Fibroblast of lung (primary cell): ENCODE data around the gene PPP1R2C. TPM values are rescaled to one million over a fixed set of nuclear protein-coding genes. Genes with fewer than 3 reads are reported as not detected.

ENCODE experiments used
- DNase-seq, 2 donors: peaks; one replicate each; pipeline versions ENCODE4 v3.0.0 to v3.0.0-alpha.2; 2010; ENCODE audit warnings: low read depth in 2 of 2
- H2AFZ ChIP-seq: 2 replicates; pipeline ENCODE4 v1.5.1; 2012; ENCODE audit warnings: low read length, control low read depth, inconsistent platforms
- H3K27ac ChIP-seq: 2 replicates; pipeline ENCODE4 v1.5.1; 2011; ENCODE audit warnings: low read length, control low read depth; ENCODE audit not compliant: insufficient read depth
- H3K27me3 ChIP-seq: 2 replicates; pipeline ENCODE4 v1.5.1; 2011; ENCODE audit warnings: mild to moderate bottlenecking, low read length; ENCODE audit not compliant: control insufficient read depth, insufficient read depth
- H3K36me3 ChIP-seq: 2 replicates; pipeline ENCODE4 v1.5.1; 2011; ENCODE audit warnings: low read length; ENCODE audit not compliant: control insufficient read depth, insufficient read depth
- H3K4me1 ChIP-seq: 2 replicates; pipeline ENCODE4 v1.5.1; 2011; ENCODE audit warnings: low read length; ENCODE audit not compliant: control insufficient read depth, insufficient read depth; ENCODE audit errors: extremely low read depth
- H3K4me2 ChIP-seq: 2 replicates; pipeline ENCODE4 v1.5.1; 2011; ENCODE audit warnings: low read length, control low read depth; ENCODE audit not compliant: insufficient read depth; ENCODE audit errors: extremely low read depth
- H3K4me3 ChIP-seq, 4 experiments: fragments of 200-600 bp in 1 of 4; sonication (generic) in 1 of 4; replicated peaks in 1 of 4; 2 replicates each; pipeline ENCODE4 v1.5.1; 2011 to 2016; ENCODE audit warnings: low read length in 4 of 4, low read depth in 3 of 4, mild to moderate bottlenecking in 3 of 4, control low read depth in 2 of 4, inconsistent platforms in 1 of 4, mixed read lengths in 1 of 4; ENCODE audit not compliant: insufficient read depth in 1 of 4; ENCODE audit errors: control extremely low read depth in 1 of 4
- H3K79me2 ChIP-seq: 2 replicates; pipeline ENCODE4 v1.5.1; 2012; ENCODE audit warnings: mild to moderate bottlenecking, low read length, inconsistent platforms; ENCODE audit not compliant: control insufficient read depth, insufficient read depth
- H3K9ac ChIP-seq: 2 replicates; pipeline ENCODE4 v1.5.1; 2011; ENCODE audit warnings: mild to moderate bottlenecking, low read length, control low read depth; ENCODE audit not compliant: insufficient read depth
- H3K9me3 ChIP-seq: 2 replicates; pipeline ENCODE4 v1.5.1; 2012; ENCODE audit warnings: low read depth, low read length; ENCODE audit not compliant: control insufficient read depth, insufficient read depth
- H4K20me1 ChIP-seq: 2 replicates; pipeline ENCODE4 v1.5.1; 2011; ENCODE audit warnings: low read length; ENCODE audit not compliant: control insufficient read depth, insufficient read depth; ENCODE audit errors: extremely low read depth
- CTCF ChIP-seq, 2 donors: IDR thresholded peaks in 1 of 2; conservative IDR thresholded peaks in 1 of 2; 1 replicate in 1 of 2; 2 replicates in 1 of 2; pipeline ENCODE4 v1.5.1; 2011 to 2012; ENCODE audit warnings: low read length in 2 of 2, control low read depth in 1 of 2, inconsistent platforms in 1 of 2, low read depth in 1 of 2, mild to moderate bottlenecking in 1 of 2
- EZH2 ChIP-seq: IDR thresholded peaks from 2 replicates; pipeline ENCODE4 v1.5.1; 2012; ENCODE audit warnings: low read length, control low read depth, mild to moderate bottlenecking; ENCODE audit errors: missing control alignments
- polyA plus RNA-seq, 2 donors: library from polyadenylated mRNA; depleted of rRNA in 1 of 2; stranded (reverse) in 1 of 2; unstranded in 1 of 2; fragments of >200 nt; gene quantifications; 2 replicates each; pipeline ENCODE4 v1.2.1, GENCODE V29; 2011 to 2012; ENCODE audit warnings: missing spikeins in 1 of 2
- total RNA-seq: library from RNA; depleted of rRNA; stranded (reverse); fragments of >200 nt; gene quantifications from 2 replicates; pipeline ENCODE4 v1.2.1, GENCODE V29; 2014

The PPP1R2C gene
- total and polyA plus RNA-seq, 2 donors (not counting 1 experiment from before 2014, with no cell fraction given), result not detected

- no peaks in the 10 kb centered on the region for H3K4me1 ChIP-seq
- no peaks in the 10 kb centered on the region for H3K9me3 ChIP-seq
- no peak overlapping the region for H3K27ac ChIP-seq
- H2AFZ ChIP-seq, result no peak overlapping the region
- no peak overlapping the region for H3K9ac ChIP-seq
- no peak for TF ChIP-seq CTCF (conservative IDR thresholded peaks at IDR 0.05 in 1 of 2, IDR thresholded peaks at IDR 0.05 in 1 of 2; ENCODE audit: low read depth in 1 of 2, low read length in 2 of 2)
- TF ChIP-seq EZH2, result no peak
- no peaks in the 10 kb centered on the region for H3K36me3 ChIP-seq
- DNase-seq, result no peak
- no peaks in the 10 kb centered on the region for H4K20me1 ChIP-seq
- no peaks in the 10 kb centered on the region for H3K79me2 ChIP-seq
- no peaks in the 10 kb centered on the region for H3K27me3 ChIP-seq
- no peak overlapping the region for H3K4me2 ChIP-seq
- H3K4me3 ChIP-seq, result no peak overlapping the region
These were observed 23.4 kb downstream of the PPP1R2C start for GRCh38 chrX:42754603-42755002.

GRCh38 chrX:42754115-42754514, 23.8 kb downstream of the PPP1R2C start:
- no peaks in the 10 kb centered on the region for H3K4me1 ChIP-seq
- no peaks in the 10 kb centered on the region for H3K79me2 ChIP-seq
- no peak overlapping the region for H3K27ac ChIP-seq
- no peak overlapping the region for H3K9ac ChIP-seq
- no peak overlapping the region for H3K4me3 ChIP-seq
- no peaks in the 10 kb centered on the region for H4K20me1 ChIP-seq
- TF ChIP-seq EZH2 (no peak), CTCF (conservative IDR thresholded peaks at IDR 0.05 in 1 of 2, IDR thresholded peaks at IDR 0.05 in 1 of 2; ENCODE audit: low read depth in 1 of 2, low read length in 2 of 2) (no peak)
- no peaks in the 10 kb centered on the region for H3K27me3 ChIP-seq
- H3K9me3 ChIP-seq, result no peaks in the 10 kb centered on the region
- no peak for DNase-seq
- H3K36me3 ChIP-seq, result no peaks in the 10 kb centered on the region
- no peak overlapping the region for H2AFZ ChIP-seq
- H3K4me2 ChIP-seq, result no peak overlapping the region

DNA sequence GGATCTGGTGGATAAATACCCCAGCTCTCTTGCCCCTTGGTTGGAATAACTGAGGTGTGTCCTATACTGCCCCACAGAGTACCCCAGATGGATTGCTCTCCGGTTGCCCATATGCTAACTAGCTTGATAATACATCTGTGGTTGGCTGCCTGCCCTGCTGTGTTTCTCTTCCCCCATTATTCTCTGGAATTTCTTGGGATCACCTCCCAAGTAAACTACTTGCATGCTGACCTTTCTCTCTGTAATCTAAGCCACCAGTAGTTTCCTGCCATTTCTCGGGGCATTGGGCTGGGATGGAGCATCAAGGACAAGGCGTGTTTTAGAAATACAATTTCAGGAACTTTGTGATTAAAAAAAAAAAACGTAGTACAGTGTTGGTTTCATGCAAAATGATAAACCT, 25.2 kb downstream of the PPP1R2C start:
- H3K27ac ChIP-seq, result no peak overlapping the region
- no peaks in the 10 kb centered on the region for H3K79me2 ChIP-seq
- no peaks in the 10 kb centered on the region for H4K20me1 ChIP-seq
- H2AFZ ChIP-seq, result no peak overlapping the region
- H3K4me3 ChIP-seq, result no peak overlapping the region
- TF ChIP-seq CTCF (conservative IDR thresholded peaks at IDR 0.05 in 1 of 2, IDR thresholded peaks at IDR 0.05 in 1 of 2; ENCODE audit: low read depth in 1 of 2, low read length in 2 of 2) (no peak), EZH2 (no peak)
- DNase-seq, result peak in 1 of 2 donors; percentile 37
- H3K9me3 ChIP-seq, result no peaks in the 10 kb centered on the region
- H3K4me2 ChIP-seq, result no peak overlapping the region
- H3K36me3 ChIP-seq, result no peaks in the 10 kb centered on the region
- H3K4me1 ChIP-seq, result peaks cover 2% of the 10 kb centered on the region
- H3K9ac ChIP-seq, result no peak overlapping the region
- H3K27me3 ChIP-seq, result no peaks in the 10 kb centered on the region
